ENCODE data around the gene RAMACL.

DNA sequence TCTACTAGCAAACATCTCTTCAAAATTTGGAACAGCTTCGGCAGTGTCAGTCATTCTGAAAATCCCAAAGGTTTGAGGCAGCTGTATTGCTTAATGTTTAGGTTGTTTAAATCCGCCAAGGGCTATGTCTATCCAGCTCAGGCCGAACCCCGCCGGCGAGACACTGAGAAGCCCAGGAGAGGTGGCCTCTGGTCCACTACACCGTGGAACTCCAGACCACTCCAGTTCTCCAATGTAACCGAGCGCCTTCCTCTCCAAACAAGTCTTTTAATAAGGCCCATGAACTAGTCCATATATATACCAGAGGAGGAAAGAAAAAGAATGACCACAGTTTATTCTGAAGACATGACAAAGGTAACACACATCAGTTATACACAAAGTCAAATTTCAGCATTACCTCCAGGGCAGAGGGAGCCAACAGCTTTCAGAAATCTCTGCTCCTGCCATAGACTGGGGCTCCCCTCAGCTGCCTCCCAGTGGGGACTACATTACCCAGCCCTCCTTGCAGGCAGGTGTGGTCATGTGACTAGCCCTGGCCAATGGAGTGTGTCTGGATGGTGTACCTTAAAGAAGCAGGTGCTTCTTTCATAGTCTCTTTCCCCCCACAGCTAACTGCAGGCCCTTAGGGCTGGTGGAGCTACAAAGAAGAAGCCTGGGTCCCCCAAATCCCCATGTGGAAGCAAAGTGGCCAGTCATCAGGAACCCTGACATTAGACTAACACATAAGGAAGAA lies at the start of gene RAMACL:
- TF ChIP-seq TAF1 (IDR thresholded peaks at IDR 0.05; ENCODE audit: borderline replicate concordance, low read depth, low read length) (no peak), POLR2A (IDR thresholded peaks at IDR 0.05; ENCODE audit: low read depth, low read length) (no peak)
